Activated gamma-delta T cell treated with anti-CD3 and anti-CD28 coated beads, Interleukin-2, amount 50 U/mL, for 16 hours (primary cell): ENCODE data around the gene ZFP36L1.

Experiments used
- DNase-seq: peaks from one replicate; pipeline ENCODE4 v3.0.0-alpha.2; 2020; ENCODE audit warnings: low read depth

ZFP36L1 gene, protein sequence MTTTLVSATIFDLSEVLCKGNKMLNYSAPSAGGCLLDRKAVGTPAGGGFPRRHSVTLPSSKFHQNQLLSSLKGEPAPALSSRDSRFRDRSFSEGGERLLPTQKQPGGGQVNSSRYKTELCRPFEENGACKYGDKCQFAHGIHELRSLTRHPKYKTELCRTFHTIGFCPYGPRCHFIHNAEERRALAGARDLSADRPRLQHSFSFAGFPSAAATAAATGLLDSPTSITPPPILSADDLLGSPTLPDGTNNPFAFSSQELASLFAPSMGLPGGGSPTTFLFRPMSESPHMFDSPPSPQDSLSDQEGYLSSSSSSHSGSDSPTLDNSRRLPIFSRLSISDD

DNA sequence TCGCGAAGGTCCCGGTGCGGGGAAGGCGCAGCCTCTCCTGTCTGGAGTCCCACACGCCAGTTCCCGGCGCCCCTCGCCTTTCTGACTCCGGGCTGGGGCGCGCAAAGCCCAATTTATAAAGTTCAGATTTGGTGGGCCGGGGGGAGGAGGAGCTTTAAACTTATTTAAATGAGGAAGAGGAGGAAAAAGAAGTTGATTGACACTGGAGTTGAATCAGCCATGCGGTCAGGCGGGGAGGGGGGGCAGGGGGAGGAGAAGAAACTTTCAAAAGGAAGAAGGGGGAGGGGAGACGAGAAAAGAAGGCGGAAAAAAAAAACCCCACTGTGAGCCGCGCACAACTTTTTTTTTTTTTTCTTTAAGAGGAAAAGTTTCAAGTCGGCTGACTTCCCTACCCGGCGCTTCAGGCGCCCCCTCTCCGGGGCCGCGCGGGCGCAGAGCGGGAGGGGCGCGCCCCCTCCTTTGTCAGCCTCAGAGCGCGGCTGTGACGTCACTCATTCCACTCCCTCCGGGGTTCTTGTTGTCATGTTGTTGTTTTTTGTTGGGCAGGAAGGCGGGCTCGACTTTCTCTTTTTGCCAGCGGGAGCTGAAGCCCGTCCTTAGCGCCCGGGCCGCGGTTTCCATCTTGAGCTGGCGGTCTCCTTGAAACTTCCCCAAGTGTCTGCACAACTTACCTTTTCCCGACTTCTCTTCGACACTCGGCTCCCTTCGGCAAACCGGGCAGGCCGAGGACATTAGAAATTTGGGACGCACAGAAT lies at the start of gene ZFP36L1:
Gene ZFP36L1, minus strand, starts transcription at position 89 of the 755 bp plus-strand sequence. CDS start 129 bp downstream, outside the sequence.
- peak; percentile 86 for DNase-seq

DNA sequence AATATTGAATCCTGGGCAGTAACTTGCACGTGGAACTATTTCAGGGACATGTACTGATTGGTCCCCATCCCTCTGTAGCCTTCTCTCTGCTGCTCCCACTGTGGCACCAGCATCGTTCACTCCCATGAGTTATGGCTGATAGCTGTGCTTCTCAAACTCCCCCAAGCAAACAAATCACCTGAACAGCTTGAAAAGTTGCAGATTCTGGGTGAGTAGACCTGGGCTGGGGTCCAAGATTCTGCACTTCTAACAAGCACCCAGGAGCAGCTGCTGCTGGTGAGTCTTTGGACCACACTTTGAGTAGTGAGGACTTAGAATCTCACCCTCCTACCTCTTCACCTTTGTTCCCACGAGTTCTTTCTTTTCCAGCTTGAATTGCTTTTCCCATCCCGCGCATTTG lies 49.4 kb upstream of the ZFP36L1 start:
- DNase-seq, result no peak

DNA sequence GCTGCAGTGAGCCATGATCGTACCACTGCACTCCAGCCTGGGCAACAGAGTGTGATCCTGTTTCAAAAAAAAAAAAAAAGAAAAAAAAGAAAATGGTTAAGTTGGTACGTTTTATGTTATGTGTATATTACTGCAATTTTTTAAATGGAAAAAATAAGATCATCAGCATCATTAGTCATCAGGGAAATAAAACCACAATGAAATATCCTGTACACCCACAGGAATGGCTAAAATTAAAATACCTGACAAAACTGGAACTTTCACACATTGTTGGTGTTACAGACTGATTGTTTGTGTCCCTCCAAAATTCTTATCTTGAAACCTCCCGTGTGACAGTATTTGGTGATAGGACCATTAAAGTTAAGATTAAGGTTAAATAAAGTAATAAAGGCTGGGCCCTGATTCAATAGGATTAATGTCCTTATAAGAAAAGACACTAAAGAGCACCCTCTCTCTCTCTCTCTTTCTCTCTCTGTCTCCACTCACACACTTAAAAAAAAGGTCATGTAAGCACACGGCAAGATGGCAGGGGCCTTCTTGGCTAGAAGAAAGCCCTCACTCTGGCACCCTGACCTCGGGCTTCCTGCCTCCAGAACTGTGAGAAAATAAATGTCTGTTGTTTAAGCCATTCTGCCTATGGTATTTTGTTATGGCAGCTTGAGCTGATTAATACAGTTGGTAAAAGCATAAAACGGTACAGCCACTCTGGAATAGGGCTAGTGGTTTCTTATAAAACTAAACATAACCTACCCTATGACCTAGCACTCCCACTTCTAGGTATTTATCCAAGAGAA lies 48.3 kb upstream of the ZFP36L1 start:
- no peak for DNase-seq

DNA sequence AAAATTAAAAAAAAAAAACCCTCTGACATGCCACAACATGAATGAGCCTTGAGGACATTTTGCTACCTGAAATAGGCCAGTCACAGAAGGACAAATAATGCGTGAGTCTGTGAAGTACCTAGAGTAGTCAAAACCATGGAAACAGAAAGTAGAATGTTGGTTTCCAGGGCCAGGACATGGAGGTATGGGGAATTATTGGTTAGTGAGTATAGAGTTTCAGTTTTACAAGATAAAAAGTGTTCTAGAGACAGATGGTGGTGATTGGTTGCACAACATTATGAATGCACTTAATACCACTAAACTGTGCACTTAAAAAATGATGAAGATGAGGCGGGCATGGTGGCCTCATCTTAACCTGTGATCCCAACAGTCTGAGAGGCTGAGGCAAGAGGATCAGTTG lies 47.6 kb upstream of the ZFP36L1 start:
- no peak for DNase-seq

DNA sequence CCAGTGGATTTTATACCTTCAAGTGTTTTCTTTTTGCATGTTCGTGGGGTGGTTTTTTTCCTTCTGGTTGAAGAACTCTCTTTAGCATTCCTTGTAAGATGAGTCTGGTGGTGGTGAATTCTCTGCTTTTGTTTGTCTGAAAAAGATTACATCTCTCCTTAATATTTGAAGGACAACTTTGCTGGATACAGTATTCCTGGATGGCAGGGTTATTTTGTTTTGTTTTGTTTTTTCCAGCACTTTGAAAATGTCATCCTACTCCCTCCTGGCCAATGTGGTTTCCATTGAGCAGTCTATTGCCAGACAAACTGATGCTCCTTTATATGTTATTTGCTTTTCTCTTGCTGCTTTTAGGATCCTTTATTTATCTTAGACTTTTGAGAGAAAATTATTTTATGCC lies 43.2 kb upstream of the ZFP36L1 start:
- no peak for DNase-seq

DNA sequence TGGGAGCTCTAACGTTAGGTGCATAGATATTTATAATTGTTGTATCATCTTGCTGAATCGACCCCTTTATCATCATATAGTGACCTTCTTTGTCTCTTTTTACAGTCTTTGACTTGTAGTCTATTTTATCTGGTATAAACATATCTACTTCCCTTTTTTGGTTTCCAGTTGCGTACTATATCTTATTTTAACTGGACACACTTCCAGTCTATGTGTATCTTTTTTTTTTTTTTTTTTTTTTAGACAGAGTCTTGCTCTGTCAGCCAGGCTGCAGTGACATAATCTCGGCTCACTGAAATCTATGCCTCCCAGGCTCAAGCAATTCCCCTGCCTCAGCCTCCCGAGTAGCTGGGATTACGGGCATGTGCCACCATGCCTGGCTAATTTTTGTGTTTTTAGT lies 41.9 kb upstream of the ZFP36L1 start:
- no peak for DNase-seq

DNA sequence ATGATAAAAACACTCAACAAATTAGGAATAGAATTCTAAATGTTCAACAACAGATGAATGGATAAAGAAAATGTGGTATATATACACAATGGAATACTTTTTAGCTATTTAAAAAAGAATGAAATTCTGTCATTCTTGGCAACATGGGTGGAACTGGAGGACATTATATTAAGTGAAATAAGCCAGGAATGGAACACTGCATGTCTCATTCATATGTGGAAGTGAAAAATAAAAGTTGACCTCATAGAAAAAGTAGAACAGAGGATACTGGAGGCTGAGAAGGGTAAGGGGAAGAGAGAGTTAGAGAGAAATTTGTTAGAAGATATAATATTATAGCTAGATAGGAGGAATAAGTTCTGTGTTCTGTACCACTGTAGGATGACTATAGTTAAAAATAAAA lies 35.8 kb upstream of the ZFP36L1 start:
- DNase-seq, result no peak

DNA sequence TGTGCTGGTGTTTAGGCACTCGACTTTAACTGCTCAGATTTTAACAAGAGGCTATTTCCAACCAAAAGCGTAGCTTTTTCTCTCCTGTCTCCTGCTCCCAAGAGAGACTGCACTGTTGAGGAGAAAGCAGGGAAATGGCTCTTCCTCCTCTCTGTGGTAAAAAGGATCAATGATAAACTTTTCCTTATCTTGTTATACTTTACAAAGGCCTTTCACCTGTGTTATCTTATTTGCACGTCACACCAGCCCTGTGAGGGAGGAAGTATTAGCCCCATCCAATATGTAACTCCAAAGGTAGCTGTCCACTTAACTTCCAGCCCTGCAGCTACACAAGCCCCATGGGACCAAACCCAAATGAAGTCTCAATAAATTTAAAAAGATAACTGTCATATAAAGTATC lies 32.9 kb upstream of the ZFP36L1 start:
- DNase-seq, result no peak

DNA sequence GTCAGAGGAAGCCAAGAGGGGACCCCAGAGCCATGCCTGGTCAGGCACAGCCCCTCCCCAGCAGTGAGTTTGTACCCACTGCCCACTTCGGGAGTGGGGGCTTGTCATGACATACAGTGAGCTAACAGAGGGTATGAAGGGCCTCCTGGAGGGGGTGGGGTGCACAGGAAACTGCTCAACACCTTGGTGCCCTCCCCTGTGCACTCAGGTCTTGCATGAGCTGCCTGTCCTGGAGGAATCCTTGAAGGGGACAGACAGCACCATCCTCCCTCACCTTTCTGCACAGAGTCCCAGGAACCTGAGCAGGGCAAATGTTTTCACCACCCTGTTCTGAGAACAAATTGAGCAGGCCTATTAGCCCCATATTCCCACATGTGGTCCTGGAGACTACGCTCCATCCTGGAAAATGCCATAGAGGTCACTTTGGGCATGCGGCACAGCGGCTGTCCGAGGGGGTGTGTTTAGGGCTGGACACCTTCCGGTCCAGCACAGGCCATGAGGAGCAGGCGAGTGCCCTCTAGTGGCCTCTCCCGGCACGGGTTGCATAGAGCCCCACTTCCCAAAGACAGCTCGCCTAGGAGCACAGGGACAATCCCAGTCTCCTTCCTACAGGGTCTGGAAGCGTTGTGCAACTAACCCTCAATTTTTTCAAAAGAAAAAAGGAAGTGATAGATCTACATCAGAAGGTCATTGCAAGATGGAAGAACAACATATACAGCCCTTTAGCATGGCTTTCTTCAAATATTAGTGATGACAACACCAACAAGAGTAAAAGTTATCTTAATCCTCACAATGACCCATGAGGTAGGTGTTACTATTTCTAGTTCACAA lies 31.9 kb upstream of the ZFP36L1 start:
- no peak for DNase-seq

DNA sequence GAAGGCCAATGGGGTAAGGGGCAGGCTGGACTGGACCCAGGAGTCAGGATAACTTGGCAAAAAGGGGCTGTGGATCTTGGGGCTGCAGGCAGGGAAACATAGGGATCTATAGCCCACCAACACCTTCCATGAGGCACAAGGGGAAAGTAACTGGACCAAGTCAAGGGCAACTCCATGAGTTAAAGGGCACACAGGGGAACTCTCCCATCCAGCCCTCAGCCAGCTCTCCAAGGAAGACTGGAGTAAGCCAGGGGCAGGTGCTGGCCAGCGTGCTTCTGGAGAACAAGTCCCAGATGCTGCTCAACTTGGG lies 31.3 kb upstream of the ZFP36L1 start:
- no peak for DNase-seq

DNA sequence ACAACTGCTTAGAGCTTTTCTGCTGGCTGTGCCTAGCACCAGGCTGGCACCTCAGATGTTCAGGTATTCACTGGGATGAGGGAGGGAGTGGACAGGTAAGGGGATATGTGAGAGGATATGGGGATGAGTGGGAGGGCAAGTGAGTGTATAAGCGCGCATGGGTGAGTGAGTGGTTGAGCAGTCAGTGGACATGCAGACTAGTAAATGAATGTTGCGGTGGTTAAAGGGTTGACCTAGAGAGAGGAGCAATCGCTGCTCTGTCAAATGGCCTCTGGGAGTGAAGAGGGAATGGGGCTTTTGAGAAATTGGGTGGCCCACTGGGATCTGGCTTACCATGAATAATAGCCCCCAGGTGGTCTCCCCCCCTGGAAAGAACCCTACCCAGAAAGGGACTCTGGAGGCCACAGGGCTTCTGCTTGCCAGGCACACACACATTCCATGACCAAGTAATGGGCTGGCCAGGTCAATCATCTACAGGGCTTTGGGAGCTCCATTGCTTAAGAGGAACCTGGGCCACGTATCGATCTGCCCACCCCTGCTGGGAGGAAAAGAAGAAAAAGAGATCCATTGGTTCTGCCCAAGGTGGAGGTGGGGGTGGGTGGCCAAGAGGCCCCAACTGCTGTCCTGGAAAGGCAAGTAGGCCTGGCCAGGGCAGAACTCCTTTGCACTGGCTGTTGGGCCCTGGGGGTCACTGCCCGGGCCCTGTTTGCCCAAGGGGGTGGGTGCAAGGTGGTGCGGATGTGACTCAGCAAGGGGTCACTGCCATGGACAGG lies 30.8 kb upstream of the ZFP36L1 start:
- no peak for DNase-seq

DNA sequence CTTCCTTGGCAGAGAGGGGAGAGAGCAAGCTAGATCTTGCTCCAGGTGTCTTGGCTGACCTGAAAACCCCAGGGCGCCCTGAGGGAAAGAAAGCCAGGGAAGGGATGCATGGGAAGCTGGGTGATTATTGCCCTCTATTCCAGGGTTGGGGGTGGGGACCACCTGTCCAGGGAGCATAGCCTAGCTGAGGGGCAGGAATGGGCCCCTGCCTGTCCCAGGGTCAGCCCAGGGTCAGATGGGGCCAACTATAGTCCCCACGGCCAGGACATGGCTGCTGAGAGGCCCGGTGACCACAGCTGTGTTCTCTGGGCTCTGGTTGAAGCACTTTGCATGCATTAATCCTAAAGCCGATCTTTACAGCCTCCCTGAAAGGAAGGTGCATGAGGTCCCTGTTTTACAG lies 30.1 kb upstream of the ZFP36L1 start:
- no peak for DNase-seq

DNA sequence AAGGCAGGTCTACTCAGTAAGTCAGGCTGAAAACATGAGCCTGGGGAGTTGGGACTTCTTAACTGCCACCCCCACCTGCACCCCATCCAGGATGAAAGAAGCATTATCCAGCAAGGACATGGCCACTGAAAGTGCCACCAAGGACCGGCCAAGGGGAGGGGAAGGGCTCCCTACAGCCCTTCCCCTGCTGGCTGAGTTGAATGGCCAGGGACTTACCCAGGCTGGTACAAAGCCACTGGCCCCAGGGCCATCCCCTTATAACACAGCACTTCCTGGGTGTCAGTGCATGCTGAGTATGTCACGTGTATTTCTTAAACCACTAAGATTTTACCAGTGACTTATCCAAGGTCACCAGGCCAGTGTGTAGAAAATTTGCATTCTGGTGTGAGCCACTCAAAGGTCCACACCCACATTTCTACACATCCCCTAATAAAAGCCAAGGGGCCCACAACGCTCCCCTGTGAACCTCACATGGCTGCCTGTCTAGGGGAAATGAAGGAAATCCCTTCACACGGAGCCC lies 29.3 kb upstream of the ZFP36L1 start:
- DNase-seq, result no peak

DNA sequence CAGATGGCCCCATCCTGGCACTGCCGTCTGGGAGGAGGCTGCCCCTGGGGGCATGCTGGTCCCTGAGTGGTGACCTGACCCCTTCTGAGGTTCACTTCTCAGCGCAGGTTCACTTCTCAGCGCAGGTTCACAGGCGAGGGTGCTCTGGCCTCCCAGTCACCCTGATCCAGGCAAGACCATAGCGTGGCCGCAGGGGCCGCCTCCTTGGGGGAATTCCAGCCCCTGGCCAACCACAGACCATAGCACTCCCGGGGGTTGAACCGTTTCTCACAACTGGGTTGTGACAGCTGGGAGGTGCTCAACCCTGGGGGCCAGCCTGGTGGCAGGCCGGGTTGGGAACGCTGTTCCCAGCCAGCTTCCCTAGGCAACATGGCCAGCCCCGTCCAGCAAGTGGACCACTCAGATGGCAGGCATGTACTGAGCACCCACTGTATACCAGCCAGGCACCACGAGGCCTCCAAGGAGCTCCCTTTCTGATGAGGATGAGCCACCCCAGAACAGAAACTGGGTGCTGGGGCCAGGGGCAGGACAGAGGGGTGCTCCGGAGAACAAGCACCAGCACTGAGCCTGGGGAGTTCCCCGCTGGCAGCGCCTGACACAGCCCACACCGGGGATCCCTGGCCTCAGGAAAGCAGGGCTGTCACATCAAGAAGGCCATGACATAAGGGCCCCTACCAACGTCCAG lies 28.3 kb upstream of the ZFP36L1 start:
- no peak for DNase-seq

DNA sequence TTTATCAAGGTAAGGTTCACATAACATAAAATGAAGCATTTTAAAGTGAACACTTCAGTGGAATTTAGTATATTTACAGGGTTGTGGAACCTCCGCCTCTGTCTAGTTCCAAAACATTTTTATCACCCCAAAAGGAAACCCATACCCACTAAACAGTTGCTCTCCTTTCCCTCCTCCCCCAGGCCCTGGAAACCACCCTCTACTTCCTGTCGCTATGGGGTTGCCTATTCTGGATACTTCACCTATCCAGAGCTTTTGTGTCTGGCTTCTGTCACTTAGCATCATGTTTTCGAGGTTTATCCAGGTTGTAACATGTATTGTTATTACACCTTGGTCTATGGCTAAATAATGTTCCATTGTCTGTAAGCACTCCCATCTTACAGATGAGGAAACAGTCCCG lies 27.7 kb upstream of the ZFP36L1 start:
- DNase-seq, result no peak

DNA sequence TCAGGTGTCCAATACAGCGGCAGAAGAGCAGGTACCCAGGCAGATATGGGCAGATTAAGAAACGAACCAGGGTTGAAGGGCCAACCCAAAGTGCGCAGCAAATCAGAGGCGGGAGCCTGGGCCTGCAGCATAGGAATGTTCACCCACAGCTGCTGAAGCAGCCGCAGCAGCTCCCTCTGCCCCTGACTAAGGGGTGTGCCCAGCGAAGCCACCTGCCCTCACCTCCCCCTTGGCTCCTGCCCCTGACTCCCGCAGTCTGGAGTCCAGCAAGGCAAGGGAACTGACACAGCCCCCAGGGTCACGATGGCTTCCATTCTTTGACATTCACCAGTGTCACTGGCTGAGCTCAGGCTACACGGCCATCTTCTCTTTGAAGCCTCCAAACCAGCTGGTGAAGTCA lies 27.3 kb upstream of the ZFP36L1 start:
- no peak for DNase-seq

DNA sequence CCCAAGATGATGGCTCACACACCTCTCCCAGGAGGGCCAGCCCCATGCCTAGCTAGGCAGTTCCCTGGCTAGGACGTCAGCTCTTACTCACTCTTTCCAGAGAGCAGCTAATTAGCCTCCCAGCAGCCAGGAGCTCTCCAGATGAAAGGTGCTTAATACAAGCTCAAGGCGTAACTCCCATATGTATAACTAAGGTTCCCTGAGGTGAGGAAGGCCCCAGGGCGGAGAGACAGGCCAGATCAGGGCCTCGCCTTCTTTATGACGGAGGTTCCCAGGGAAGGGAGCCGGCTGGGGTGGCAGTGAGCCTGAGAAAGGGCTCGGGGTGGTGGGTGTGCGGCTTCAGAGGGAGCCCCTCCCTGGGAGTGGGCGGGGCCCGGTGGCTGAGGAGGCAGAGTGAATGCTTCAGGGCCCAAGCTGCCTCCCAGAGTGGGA lies 26.4 kb upstream of the ZFP36L1 start:
- DNase-seq, result no peak

DNA sequence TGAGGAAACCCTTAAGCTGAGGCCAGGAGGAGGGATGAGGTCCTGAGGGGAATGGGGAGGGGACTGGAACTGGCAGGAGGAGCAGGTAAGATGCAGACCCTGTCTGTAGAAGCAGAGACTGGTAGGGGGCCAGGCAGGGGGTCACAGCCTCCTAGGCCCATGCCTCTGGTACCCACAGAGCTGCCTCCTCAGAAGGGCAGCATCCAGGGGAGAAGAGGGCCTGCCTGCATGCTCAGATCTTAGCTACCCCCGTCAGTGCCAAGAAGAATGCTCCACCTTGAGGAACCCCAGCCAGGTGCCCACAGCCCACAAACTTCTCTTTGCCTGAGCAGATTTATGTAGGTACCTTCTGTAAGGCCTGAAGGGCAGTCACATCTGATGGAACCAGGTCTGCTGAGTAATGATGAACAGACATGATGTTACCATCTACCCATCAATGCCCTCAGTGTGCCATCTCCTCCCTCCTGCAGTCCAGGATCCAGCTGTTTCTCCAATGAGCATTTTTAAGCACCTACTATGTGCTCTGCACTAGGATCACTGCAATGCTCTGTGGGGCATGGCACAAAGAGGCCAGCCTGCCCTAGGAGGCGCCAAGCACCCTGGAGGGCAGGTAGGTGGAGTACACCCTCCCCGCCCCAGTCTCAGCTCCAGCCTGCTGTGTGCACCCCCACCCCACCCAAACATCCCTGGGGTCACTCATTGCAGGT lies 24.8 kb upstream of the ZFP36L1 start:
- DNase-seq, result no peak

DNA sequence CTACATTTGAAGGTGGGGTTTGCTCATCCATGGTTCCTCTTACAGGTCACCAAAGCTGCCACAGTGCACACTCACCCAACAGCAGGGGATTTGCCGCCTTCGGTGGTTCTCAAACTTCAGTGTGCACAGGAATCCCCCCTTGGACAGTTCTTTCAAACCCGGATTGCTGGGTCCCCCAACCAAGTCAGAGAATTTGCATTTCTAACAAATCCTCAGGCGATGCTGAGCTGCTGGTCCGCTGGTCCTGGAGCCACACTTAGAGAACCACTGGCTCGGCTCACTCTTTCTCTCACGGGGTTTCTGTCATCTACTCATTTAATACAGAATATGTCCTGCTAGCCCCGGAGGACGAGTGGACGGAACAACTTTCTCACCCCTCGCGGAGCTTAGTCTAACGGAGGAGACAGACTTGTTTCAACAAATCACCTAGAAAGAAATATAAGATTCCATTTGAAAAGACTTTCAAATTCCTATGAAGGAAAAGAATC lies 24.1 kb upstream of the ZFP36L1 start:
- no peak for DNase-seq
